Peyer's patch (tissue), 4 donors: ENCODE measurements around the gene RASAL2.

Experiments
- CTCF ChIP-seq, 6 experiments: fragments of 450-650 bp in 4 of 6; fragments of 200-600 bp in 2 of 6; sonication (generic) in 1 of 6; IDR thresholded peaks; one replicate each; pipeline ENCODE4 v1.5.1; 2017 to 2019; ENCODE audit warnings: antibody characterized with exemption in 6 of 6, mild to moderate bottlenecking in 3 of 6, moderate library complexity in 1 of 6
- POLR2A ChIP-seq, 2 donors: fragments of 450-650 bp; IDR thresholded peaks; one replicate each; pipeline ENCODE4 v1.5.1; 2017; ENCODE audit warnings: antibody characterized with exemption in 2 of 2, mild to moderate bottlenecking in 2 of 2, moderate library complexity in 2 of 2

- no peak for TF ChIP-seq CTCF (IDR thresholded peaks at IDR 0.05)
- TF ChIP-seq POLR2A (IDR thresholded peaks at IDR 0.05) = no peak
Observed at GRCh38 chr1:178115260-178115659, 21.4 kb downstream of the RASAL2 start.
